SH-SY5Y (cell line): ENCODE data around the gene RPL10.

Experiments
- GATA2 ChIP-seq: IDR thresholded peaks from 2 replicates; pipeline ENCODE4 v1.6.1; 2011; ENCODE audit warnings: mild to moderate bottlenecking, low read depth, low read length
- GATA3 ChIP-seq: IDR thresholded peaks from 2 replicates; pipeline ENCODE4 v1.6.1; 2011; ENCODE audit warnings: low read depth, mild to moderate bottlenecking, low read length, moderate library complexity

GRCh38 chrX:154350429-154351182 is 47.6 kb upstream of the RPL10 start:
- TF ChIP-seq GATA2: no peak
- TF ChIP-seq GATA3: no peak
